Uterus (tissue), 4 donors: ENCODE data around the gene TUBB4B. TPM values are rescaled to one million over a fixed set of nuclear protein-coding genes. Genes with fewer than 3 reads are reported as not detected.
A peak's percentile ranks its signal among the peaks of the same experiment; 100 is the strongest.
"Not testable (repeated sequence)": the region's sequence is repeated elsewhere in the genome, so short reads cannot be mapped to it uniquely, and the experiment has no call there.

Experiments used
- DNase-seq, 2 donors: peaks; one replicate each; pipeline ENCODE4 v3.0.0-alpha.2; 2019 to 2020
- H3K27ac ChIP-seq, 2 donors: fragments of 200-600 bp; sonication (generic); 1 replicate in 1 of 2; 2 replicates in 1 of 2; pipeline ENCODE4 v1.5.1; 2016 to 2018
- H3K27me3 ChIP-seq, 2 donors: fragments of 200-600 bp; sonication (generic); one replicate each; pipeline ENCODE4 v1.5.1; 2018 to 2019; ENCODE audit warnings: control low read depth in 1 of 2
- H3K36me3 ChIP-seq, 2 donors: fragments of 200-600 bp; sonication (generic); one replicate each; pipeline ENCODE4 v1.5.1; 2019; ENCODE audit warnings: control low read depth in 1 of 2
- H3K4me1 ChIP-seq, 2 donors: fragments of 200-600 bp; sonication (generic); one replicate each; pipeline ENCODE4 v1.5.1; 2018 to 2019; ENCODE audit warnings: control low read depth in 1 of 2
- H3K4me3 ChIP-seq, 2 donors: fragments of 200-600 bp; sonication (generic); 1 replicate in 1 of 2; 2 replicates in 1 of 2; pipeline ENCODE4 v1.5.1; 2018 to 2019; ENCODE audit warnings: mild to moderate bottlenecking in 1 of 2
- H3K9me3 ChIP-seq, 2 donors: fragments of 200-600 bp; sonication (generic); one replicate each; pipeline ENCODE4 v1.5.1; 2019; ENCODE audit warnings: control low read depth in 1 of 2
- POLR2A ChIP-seq, 2 donors: fragments of 450-650 bp; IDR thresholded peaks; one replicate each; pipeline ENCODE4 v1.6.1; 2016; ENCODE audit warnings: antibody characterized with exemption in 2 of 2, mild to moderate bottlenecking in 1 of 2, moderate library complexity in 1 of 2
- intact Hi-C: fragments of 100-400 bp; cut with DNase I; formaldehyde crosslinking; loops from one replicate; pipeline ENCODE4 v1.15.1; 2023; ENCODE audit warnings: low total_unique reads
- total RNA-seq, 4 donors: library from RNA; depleted of rRNA in 3 of 4; stranded (reverse); fragments of >200 nt in 3 of 4; gene quantifications; one replicate each; pipeline versions ENCODE4 v1.1.0 to v1.2.4, GENCODE V29; 2014 to 2023
- TF ChIP-seq, protein P1 (sequence below), 4 experiments: fragments of 200-600 bp in 2 of 4; fragments of 450-650 bp in 2 of 4; sonication (generic) in 2 of 4; IDR thresholded peaks; one replicate each; pipeline ENCODE4 v1.5.1; 2016 to 2019; ENCODE audit warnings: antibody characterized with exemption in 4 of 4, mild to moderate bottlenecking in 2 of 4, moderate library complexity in 1 of 4
- donor health status: DM: yes; HTN: yes; CAD: no.

TUBB4B gene
- total RNA-seq, 4 donors from 2014 or later, result 91.5 to 174 (median 139) TPM

- H3K36me3 ChIP-seq, result no peaks in the 10 kb centered on the region
- no peak overlapping the region for H3K27ac ChIP-seq
- TF ChIP-seq, protein P1, sequence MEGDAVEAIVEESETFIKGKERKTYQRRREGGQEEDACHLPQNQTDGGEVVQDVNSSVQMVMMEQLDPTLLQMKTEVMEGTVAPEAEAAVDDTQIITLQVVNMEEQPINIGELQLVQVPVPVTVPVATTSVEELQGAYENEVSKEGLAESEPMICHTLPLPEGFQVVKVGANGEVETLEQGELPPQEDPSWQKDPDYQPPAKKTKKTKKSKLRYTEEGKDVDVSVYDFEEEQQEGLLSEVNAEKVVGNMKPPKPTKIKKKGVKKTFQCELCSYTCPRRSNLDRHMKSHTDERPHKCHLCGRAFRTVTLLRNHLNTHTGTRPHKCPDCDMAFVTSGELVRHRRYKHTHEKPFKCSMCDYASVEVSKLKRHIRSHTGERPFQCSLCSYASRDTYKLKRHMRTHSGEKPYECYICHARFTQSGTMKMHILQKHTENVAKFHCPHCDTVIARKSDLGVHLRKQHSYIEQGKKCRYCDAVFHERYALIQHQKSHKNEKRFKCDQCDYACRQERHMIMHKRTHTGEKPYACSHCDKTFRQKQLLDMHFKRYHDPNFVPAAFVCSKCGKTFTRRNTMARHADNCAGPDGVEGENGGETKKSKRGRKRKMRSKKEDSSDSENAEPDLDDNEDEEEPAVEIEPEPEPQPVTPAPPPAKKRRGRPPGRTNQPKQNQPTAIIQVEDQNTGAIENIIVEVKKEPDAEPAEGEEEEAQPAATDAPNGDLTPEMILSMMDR (IDR thresholded peaks at IDR 0.05), result no peak
- no peak for TF ChIP-seq POLR2A (IDR thresholded peaks at IDR 0.05)
- no peak overlapping the region for H3K4me3 ChIP-seq
- intact Hi-C loops, result no loop called here
- H3K4me1 ChIP-seq, result peaks cover 0 to 17% of the 10 kb centered on the region in 2 donors
- H3K27me3 ChIP-seq, result no peaks in the 10 kb centered on the region
- H3K9me3 ChIP-seq, result no peaks in the 10 kb centered on the region
- DNase-seq, result no peak
These were observed 15.8 kb downstream of the TUBB4B start for GRCh38 chr9:137256856-137257255.

DNA sequence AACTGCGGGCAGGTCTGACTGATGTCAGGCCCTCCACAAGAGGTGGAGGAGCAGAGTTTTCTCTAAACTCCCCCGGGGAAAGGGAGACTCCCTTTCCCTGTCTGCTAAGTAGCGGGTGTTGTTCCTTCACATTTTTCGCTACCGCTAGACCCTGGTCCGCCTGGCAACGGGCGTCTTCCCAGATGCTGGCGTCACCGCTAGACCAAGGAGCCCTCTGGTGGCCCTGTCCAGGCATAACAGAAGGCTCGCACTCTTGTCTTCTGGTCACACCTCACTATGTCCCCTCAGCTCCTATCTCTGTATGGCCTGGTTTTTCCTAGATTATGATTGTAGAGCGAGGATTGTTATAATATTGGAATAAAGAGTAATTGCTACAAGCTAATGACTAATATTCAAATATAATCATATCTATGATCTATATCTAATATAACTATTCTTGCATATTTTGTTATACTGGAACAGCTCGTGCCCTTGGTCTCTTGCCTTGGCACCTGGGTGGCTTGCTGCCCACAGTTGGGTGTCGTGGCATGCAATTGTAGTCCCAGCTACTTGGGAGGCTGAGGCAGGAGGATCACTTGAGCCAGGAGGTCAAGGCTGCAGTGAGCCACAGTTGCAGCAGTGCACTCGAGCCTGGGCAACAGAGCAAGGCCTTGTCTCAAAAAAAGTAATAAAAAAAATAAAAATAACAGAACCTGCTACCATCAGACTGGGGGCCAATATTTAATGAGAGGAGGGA, 21.3 kb downstream of the TUBB4B start:
- H3K36me3 ChIP-seq, H3K4me1 ChIP-seq, H3K9me3 ChIP-seq, DNase-seq, H3K4me3 ChIP-seq, H3K27ac ChIP-seq, H3K27me3 ChIP-seq, intact Hi-C loops: not testable (repeated sequence)
- TF ChIP-seq, protein P1 (IDR thresholded peaks at IDR 0.05), result peak in 2 of 4 experiments; percentile 36 to 47

GRCh38 chr9:137262909-137263285, 21.8 kb downstream of the TUBB4B start:
- no peak for TF ChIP-seq POLR2A (IDR thresholded peaks at IDR 0.05)
- TF ChIP-seq, protein P1 (IDR thresholded peaks at IDR 0.05), result no peak
- intact Hi-C loops, result no loop called here
- H3K4me3 ChIP-seq, result no peak overlapping the region
- H3K27ac ChIP-seq, result no peak overlapping the region
- no peaks in the 10 kb centered on the region for H3K4me1 ChIP-seq
- no peaks in the 10 kb centered on the region for H3K9me3 ChIP-seq
- H3K36me3 ChIP-seq, result no peaks in the 10 kb centered on the region
- no peaks in the 10 kb centered on the region for H3K27me3 ChIP-seq
- DNase-seq, result no peak

GRCh38 chr9:137263506-137263905, 22.4 kb downstream of the TUBB4B start:
- DNase-seq, result no peak
- H3K27ac ChIP-seq, result no peak overlapping the region
- no peaks in the 10 kb centered on the region for H3K4me1 ChIP-seq
- TF ChIP-seq POLR2A (IDR thresholded peaks at IDR 0.05), result no peak
- TF ChIP-seq, protein P1 (IDR thresholded peaks at IDR 0.05), result no peak
- intact Hi-C loops, result no loop called here
- H3K27me3 ChIP-seq, result no peaks in the 10 kb centered on the region
- H3K4me3 ChIP-seq, result no peak overlapping the region
- no peaks in the 10 kb centered on the region for H3K9me3 ChIP-seq
- no peaks in the 10 kb centered on the region for H3K36me3 ChIP-seq

GRCh38 chr9:137264067-137264466, 23.0 kb downstream of the TUBB4B start:
- no peaks in the 10 kb centered on the region for H3K36me3 ChIP-seq
- TF ChIP-seq, protein P1 (IDR thresholded peaks at IDR 0.05), result no peak
- no peak for TF ChIP-seq POLR2A (IDR thresholded peaks at IDR 0.05)
- intact Hi-C loops, result no loop called here

More at GRCh38 chr9:137264067-137264466, 23.0 kb downstream of the TUBB4B start:
- H3K4me3 ChIP-seq, result no peak overlapping the region
- no peaks in the 10 kb centered on the region for H3K9me3 ChIP-seq
- H3K27me3 ChIP-seq, result no peaks in the 10 kb centered on the region
- no peaks in the 10 kb centered on the region for H3K4me1 ChIP-seq
- no peak for DNase-seq
- H3K27ac ChIP-seq, result no peak overlapping the region
